Prostate gland (tissue), 2 donors: ENCODE data around the gene CD9. TPM values are rescaled to one million over a fixed set of nuclear protein-coding genes. Genes with fewer than 3 reads are reported as not detected.
A peak's percentile ranks its signal among the peaks of the same experiment; 100 is the strongest.

Source experiments
- DNase-seq: peaks from one replicate; pipeline ENCODE4 v3.0.0-alpha.2; 2019; ENCODE audit warnings: low spot score
- H3K27ac ChIP-seq, 2 donors: fragments of 200-600 bp; sonication (generic); 2 replicates each; pipeline ENCODE4 v1.5.1; 2017 to 2019
- H3K27me3 ChIP-seq: fragments of 200-600 bp; sonication (generic); replicated peaks from 2 replicates; pipeline ENCODE4 v1.5.1; 2019; ENCODE audit not compliant: insufficient read depth
- H3K36me3 ChIP-seq, 2 donors: fragments of 200-600 bp; sonication (generic); 1 replicate in 1 of 2; 2 replicates in 1 of 2; pipeline versions ENCODE4 v1.5.1 to v1.8.1; 2017 to 2019
- H3K4me1 ChIP-seq: fragments of 200-600 bp; sonication (generic); replicated peaks from 2 replicates; pipeline ENCODE4 v1.5.1; 2019
- H3K4me3 ChIP-seq, 2 donors: fragments of 200-600 bp; sonication (generic); 2 replicates each; pipeline ENCODE4 v1.5.1; 2017 to 2019
- H3K9me3 ChIP-seq: fragments of 200-600 bp; sonication (generic); 2 replicates; pipeline ENCODE4 v1.5.1; 2017
- POLR2A ChIP-seq: fragments of 450-650 bp; IDR thresholded peaks from one replicate; pipeline ENCODE4 v1.6.1; 2016; ENCODE audit warnings: antibody characterized with exemption, mild to moderate bottlenecking
- POLR2AphosphoS5 ChIP-seq: sonication (generic); formaldehyde crosslinking; IDR thresholded peaks from one replicate; pipeline ENCODE4 v1.6.1; 2017; ENCODE audit warnings: antibody characterized with exemption
- WGBS: methylation state at CpG from one replicate; pipeline ENCODE4 v1.1.5; 2018; 5-methylcytosine and 5-hydroxymethylcytosine counted together
- intact Hi-C: fragments of 100-400 bp; cut with DNase I; formaldehyde crosslinking; loops from one replicate; pipeline ENCODE4 v1.14.2; 2022
- total RNA-seq, 2 donors: library from RNA; depleted of rRNA; stranded (reverse); fragments of >200 nt; gene quantifications; one replicate each; pipeline ENCODE4 v1.1.0, GENCODE V29; 2016
- TF ChIP-seq, protein P1 (sequence below), 4 experiments: fragments of 200-600 bp in 2 of 4; fragments of 450-650 bp in 2 of 4; sonication (generic) in 2 of 4; IDR thresholded peaks; 1 replicate in 3 of 4; 2 replicates in 1 of 4; pipeline ENCODE4 v1.5.1; 2016 to 2019; ENCODE audit warnings: antibody characterized with exemption in 4 of 4, mild to moderate bottlenecking in 2 of 4, moderate library complexity in 2 of 4

The CD9 gene
- total RNA-seq, 2 donors from 2014 or later = 198 to 845 TPM

DNA sequence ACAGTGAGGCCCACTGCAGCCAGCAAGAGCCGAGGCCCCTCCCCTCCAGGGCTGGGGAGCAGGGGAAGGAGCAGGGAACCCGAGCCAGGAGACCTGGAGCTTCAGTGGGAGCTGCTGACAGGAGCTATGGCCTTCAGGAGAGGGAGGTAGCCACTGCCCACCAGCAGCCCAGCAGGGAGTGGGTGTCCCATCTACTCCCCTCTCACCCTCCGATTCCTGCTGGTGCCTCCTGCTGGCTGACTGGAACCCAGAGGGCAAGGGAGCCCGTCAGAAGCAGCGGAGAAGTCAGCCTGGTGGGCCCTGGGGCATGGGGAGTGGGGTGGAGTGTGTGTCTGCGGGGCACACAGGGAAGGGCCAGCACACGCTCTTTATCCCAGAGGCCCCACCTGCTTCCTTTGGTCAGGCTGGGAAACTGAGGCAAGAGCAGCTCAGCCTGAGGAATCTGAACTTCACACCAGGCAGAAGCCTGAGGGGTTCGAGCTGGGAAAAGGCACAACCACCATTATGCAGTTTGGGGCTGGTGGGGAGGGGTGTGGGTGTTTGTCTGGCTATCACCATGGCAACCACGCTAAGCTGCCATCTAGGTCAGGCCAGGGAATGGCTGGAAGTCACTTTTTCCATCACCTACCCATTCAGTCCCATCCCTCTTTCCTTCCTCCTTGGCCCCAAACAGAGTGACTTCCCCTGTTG lies 73.5 kb downstream of the CD9 start:
- DNase-seq = no peak
- H3K27ac ChIP-seq = peak overlapping the region; percentile 75 to 83
- no peaks in the 10 kb centered on the region for H3K9me3 ChIP-seq
- H3K4me1 ChIP-seq = peaks cover 22% of the 10 kb centered on the region
- WGBS = 63% methylated on average over 9 of the region's 9 CpGs
- TF ChIP-seq POLR2A = no peak
- TF ChIP-seq POLR2AphosphoS5 = no peak
- TF ChIP-seq, protein P1, sequence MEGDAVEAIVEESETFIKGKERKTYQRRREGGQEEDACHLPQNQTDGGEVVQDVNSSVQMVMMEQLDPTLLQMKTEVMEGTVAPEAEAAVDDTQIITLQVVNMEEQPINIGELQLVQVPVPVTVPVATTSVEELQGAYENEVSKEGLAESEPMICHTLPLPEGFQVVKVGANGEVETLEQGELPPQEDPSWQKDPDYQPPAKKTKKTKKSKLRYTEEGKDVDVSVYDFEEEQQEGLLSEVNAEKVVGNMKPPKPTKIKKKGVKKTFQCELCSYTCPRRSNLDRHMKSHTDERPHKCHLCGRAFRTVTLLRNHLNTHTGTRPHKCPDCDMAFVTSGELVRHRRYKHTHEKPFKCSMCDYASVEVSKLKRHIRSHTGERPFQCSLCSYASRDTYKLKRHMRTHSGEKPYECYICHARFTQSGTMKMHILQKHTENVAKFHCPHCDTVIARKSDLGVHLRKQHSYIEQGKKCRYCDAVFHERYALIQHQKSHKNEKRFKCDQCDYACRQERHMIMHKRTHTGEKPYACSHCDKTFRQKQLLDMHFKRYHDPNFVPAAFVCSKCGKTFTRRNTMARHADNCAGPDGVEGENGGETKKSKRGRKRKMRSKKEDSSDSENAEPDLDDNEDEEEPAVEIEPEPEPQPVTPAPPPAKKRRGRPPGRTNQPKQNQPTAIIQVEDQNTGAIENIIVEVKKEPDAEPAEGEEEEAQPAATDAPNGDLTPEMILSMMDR (IDR thresholded peaks at IDR 0.05) = no peak
- H3K27me3 ChIP-seq = no peaks in the 10 kb centered on the region
- intact Hi-C loops = no loop called here
- H3K36me3 ChIP-seq = no peaks in the 10 kb centered on the region
- no peak overlapping the region for H3K4me3 ChIP-seq

DNA sequence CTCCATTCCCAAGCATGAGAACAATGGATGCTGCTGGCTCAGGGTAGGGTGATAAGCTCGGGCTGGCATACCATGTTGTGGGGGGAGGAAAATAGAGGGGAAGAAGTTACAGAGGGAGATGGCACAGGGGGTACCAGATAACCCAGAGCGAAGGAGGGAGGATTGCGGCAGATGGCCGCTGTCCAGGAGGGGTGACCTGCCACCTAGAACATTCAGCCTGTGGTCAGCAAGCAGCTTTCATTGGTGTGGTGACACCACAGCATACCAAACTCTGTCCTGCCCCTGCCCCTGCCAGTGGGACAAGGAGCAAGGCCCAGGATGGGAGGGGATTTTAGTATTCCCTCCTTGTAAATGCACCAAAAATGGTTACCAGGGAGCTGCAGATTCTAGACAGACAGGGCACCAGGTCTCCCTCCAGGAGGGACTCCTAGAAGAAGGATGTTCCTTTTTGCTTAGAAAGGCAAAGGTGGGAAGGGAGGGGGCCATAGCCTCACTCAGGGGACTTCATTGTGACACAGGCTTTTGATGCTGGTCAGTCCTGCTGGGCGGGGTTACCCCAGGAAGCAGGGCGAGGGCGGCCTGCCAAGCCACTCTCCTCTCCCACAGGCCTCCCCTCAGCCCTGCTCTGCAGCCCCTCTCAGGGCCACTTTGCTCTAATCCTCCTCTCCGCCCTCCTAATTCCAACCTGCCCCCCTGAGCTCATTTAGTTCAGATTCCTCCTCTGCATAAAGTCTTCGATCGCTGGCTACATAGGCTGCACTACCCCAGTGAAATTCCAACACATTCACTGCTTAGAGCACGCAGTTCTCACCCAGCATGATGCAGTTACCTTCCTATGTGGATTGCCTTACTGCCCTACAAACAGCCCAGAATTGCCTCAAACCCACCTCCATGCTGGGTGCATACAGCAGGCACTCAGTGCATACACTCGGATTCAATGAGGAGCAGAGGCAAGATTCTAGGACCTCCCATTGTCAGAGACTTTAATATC lies 74.3 kb downstream of the CD9 start:
- Histone ChIP-seq H3K4me1 (peaks cover 29% of the 10 kb centered on the region), H3K36me3 (no peaks in the 10 kb centered on the region), H3K27me3 (no peaks in the 10 kb centered on the region), H3K4me3 (no peak overlapping the region), H3K27ac (peak overlapping the region; percentile 6 to 75), H3K9me3 (no peaks in the 10 kb centered on the region)
- DNase-seq = no peak
- intact Hi-C loops = loop anchor here (5.0 kb wide), 1 partner anchor 42 kb away; no protein-coding TSS in a partner anchor
- TF ChIP-seq POLR2A (no peak), POLR2AphosphoS5 (no peak)
- TF ChIP-seq, protein P1 (IDR thresholded peaks at IDR 0.05) = no peak
- WGBS = 76% methylated on average over 12 of the region's 12 CpGs

DNA sequence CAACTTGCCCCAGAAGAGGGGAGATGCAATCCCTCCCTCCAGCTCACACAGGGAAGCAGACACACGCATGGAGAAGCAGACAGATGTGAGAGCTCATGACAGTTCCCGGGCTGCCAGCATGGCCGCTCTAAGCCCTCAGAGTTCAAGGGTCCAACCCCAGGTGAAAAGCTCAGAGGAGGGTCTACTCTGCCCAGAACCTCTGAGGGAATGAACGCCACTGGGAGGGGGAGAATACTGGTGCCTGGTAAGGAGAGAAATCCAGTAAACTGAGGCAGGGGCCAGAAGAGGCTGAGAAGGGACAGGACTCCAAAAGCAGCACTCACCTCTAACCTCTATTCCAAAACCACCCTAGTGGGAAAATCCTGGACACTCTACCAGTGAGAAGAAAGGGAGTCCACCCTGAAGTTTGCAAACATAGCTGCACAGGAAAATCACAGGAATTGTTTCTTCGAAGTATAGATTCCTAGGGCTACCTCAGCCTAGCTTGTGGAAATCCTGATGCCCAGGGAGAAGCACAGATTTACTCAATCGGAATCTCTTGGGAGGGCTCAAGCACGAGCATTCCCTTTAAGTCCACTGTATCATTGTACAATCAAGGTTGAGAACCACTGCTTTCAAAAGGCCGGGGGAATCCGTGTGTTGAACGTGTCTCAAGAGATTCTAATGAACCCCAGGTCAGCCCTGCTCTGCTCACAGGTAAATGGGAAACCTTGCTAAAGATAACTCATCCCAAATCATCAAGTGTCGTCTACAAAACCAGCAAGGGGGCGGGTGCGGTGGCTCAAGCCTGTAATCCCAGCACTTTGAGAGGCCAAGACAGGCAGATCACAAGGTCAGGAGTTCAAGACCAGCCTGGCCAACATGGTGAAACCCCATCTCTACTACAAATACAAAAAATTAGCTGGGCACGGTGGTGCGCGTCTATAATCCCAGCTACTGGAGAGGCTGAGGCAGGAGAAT lies 76.0 kb downstream of the CD9 start:
- Histone ChIP-seq H3K4me1 (peaks cover 33% of the 10 kb centered on the region), H3K36me3 (no peaks in the 10 kb centered on the region), H3K9me3 (no peaks in the 10 kb centered on the region), H3K27ac (peak overlapping the region in 1 of 2 donors; percentile 99), H3K27me3 (no peaks in the 10 kb centered on the region), H3K4me3 (no peak overlapping the region)
- TF ChIP-seq POLR2A (no peak), POLR2AphosphoS5 (no peak)
- TF ChIP-seq, protein P1 (IDR thresholded peaks at IDR 0.05) = no peak
- DNase-seq = no peak
- WGBS = 75% methylated on average over 16 of the region's 16 CpGs
- intact Hi-C loops = loop anchor here (5.0 kb wide), 1 partner anchor 44 kb away; no protein-coding TSS in a partner anchor

DNA sequence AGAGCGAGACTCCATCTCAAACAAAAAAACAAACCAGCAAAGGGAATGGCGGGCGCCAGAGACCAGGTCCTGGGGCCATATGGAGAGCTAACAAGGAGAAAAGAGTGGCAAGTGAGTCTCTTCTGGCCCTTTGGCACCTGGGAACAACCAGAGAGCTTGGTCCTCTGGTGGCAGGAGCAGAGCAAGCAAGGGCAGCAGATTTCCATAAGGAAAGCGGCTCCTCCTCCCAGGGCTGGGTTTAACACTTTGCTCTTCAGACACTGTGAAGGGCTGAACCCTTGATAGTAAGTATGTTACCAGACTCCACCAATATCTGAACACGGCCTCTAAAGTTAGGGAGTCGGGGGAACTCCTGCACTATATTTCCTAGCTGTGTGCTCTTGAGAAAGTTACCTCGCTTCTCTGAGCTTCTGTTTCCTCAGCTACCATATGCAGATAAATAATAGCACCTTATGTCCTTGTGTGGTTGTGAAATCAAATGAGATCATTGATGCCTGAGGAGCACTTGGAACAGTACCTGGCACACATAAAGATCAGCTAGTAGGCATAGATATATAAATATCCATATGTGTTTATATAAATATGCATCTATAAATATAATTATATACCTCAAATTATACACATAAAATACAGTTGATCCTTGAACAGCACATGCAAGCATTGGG lies 76.9 kb downstream of the CD9 start:
- no peaks in the 10 kb centered on the region for H3K9me3 ChIP-seq
- H3K27me3 ChIP-seq = no peaks in the 10 kb centered on the region
- H3K4me1 ChIP-seq = peaks cover 33% of the 10 kb centered on the region
- no peak overlapping the region for H3K4me3 ChIP-seq
- 65% methylated on average over 7 of the region's 7 CpGs for WGBS
- no peak for TF ChIP-seq POLR2A
- TF ChIP-seq, protein P1 (IDR thresholded peaks at IDR 0.05) = peak in 1 of 4 experiments; percentile 20
- intact Hi-C loops = loop anchor here (5.0 kb wide), 1 partner anchor 45 kb away; no protein-coding TSS in a partner anchor
- no peak for DNase-seq
- H3K36me3 ChIP-seq = no peaks in the 10 kb centered on the region
- H3K27ac ChIP-seq = peak overlapping the region; percentile 94 to 99
